Trophoblast cell (in vitro differentiated cells and primary cell): ENCODE results near the gene CA11.

Experiments used
- DNase-seq, 2 donors: peaks; one replicate each; pipeline ENCODE4 v3.0.0-alpha.2; 2016
- H2AFZ ChIP-seq: 2 replicates; pipeline ENCODE4 v1.6.1; 2013; ENCODE audit warnings: low read length, moderate library complexity, mild to moderate bottlenecking; ENCODE audit not compliant: insufficient read depth, poor library complexity
- H2AK5ac ChIP-seq: 2 replicates; pipeline ENCODE4 v1.6.1; 2013; ENCODE audit warnings: mild to moderate bottlenecking, low read length
- H2BK120ac ChIP-seq: 2 replicates; pipeline ENCODE4 v1.6.1; 2013; ENCODE audit warnings: low read length, mild to moderate bottlenecking, moderate library complexity; ENCODE audit not compliant: insufficient read depth, poor library complexity
- H2BK12ac ChIP-seq: 2 replicates; pipeline ENCODE4 v1.6.1; 2013; ENCODE audit warnings: mild to moderate bottlenecking, low read length, moderate library complexity
- H2BK5ac ChIP-seq: 2 replicates; pipeline ENCODE4 v1.6.1; 2013; ENCODE audit warnings: low read length, low read depth, moderate library complexity, mild to moderate bottlenecking; ENCODE audit not compliant: poor library complexity
- H3K14ac ChIP-seq: 2 replicates; pipeline ENCODE4 v1.6.1; 2013; ENCODE audit warnings: mild to moderate bottlenecking, low read length
- H3K18ac ChIP-seq: 2 replicates; pipeline ENCODE4 v1.6.1; 2013; ENCODE audit warnings: mild to moderate bottlenecking, low read length
- H3K23ac ChIP-seq: 2 replicates; pipeline ENCODE4 v1.6.1; 2013; ENCODE audit warnings: low read length
- H3K27ac ChIP-seq: 2 replicates; pipeline ENCODE4 v1.5.1; 2013; ENCODE audit warnings: low read depth, mild to moderate bottlenecking, inconsistent platforms, low read length, moderate library complexity
- H3K27me3 ChIP-seq: 2 replicates; pipeline ENCODE4 v1.6.1; 2013; ENCODE audit warnings: inconsistent platforms, mild to moderate bottlenecking, low read length, moderate library complexity; ENCODE audit not compliant: insufficient read depth
- H3K36me3 ChIP-seq, 2 experiments: 1 replicate in 1 of 2; 2 replicates in 1 of 2; pipeline ENCODE4 v1.6.1; 2013; ENCODE audit warnings: low read length in 2 of 2, mild to moderate bottlenecking in 2 of 2, moderate library complexity in 1 of 2; ENCODE audit not compliant: insufficient read depth in 2 of 2, control insufficient read depth in 1 of 2
- H3K4ac ChIP-seq: 2 replicates; pipeline ENCODE4 v1.6.1; 2013; ENCODE audit warnings: low read depth, mild to moderate bottlenecking, low read length, moderate library complexity
- H3K4me1 ChIP-seq, 2 experiments: 1 replicate in 1 of 2; 2 replicates in 1 of 2; pipeline ENCODE4 v1.6.1; 2013; ENCODE audit warnings: low read length in 2 of 2, mild to moderate bottlenecking in 2 of 2, moderate library complexity in 1 of 2; ENCODE audit not compliant: insufficient read depth in 2 of 2, control insufficient read depth in 1 of 2
- H3K4me2 ChIP-seq: 2 replicates; pipeline ENCODE4 v1.6.1; 2013; ENCODE audit warnings: inconsistent platforms, mild to moderate bottlenecking, low read length, moderate library complexity
- H3K4me3 ChIP-seq: 2 replicates; pipeline ENCODE4 v1.5.1; 2013; ENCODE audit warnings: mild to moderate bottlenecking, low read depth, low read length, inconsistent platforms
- H3K79me1 ChIP-seq: one replicate; pipeline ENCODE4 v1.6.1; 2013; ENCODE audit warnings: low read length
- H3K79me2 ChIP-seq: 2 replicates; pipeline ENCODE4 v1.6.1; 2013; ENCODE audit warnings: low read length, mild to moderate bottlenecking; ENCODE audit not compliant: control insufficient read depth, insufficient read depth, poor library complexity
- H3K9ac ChIP-seq: 2 replicates; pipeline ENCODE4 v1.6.1; 2013; ENCODE audit warnings: mild to moderate bottlenecking, low read length
- H3K9me3 ChIP-seq: 2 replicates; pipeline ENCODE4 v1.6.1; 2013; ENCODE audit warnings: low read depth, mild to moderate bottlenecking, control low read depth, inconsistent platforms, low read length; ENCODE audit not compliant: insufficient read depth
- H4K12ac ChIP-seq: 2 replicates; pipeline ENCODE4 v1.6.1; 2013; ENCODE audit warnings: low read depth, mild to moderate bottlenecking, low read length, moderate library complexity
- H4K8ac ChIP-seq: 2 replicates; pipeline ENCODE4 v1.6.1; 2013; ENCODE audit warnings: low read depth, mild to moderate bottlenecking, low read length, moderate library complexity
- H4K91ac ChIP-seq: one replicate; pipeline ENCODE4 v1.6.1; 2013; ENCODE audit warnings: low read depth, mild to moderate bottlenecking, low read length, moderate library complexity
- WGBS: extraction: QIAGEN DNeasy Blood & Tissue Kit; methylation state at CpG from one replicate; pipeline ENCODE4 v1.1.7; 2013; ENCODE audit warnings: missing lambda C conversion rate; ENCODE audit not compliant: insufficient read length, insufficient coverage; ENCODE audit errors: extremely low coverage; 5-methylcytosine and 5-hydroxymethylcytosine counted together

Gene CA11

GRCh38 chr19:48623556-48624066 is 22.4 kb downstream of the CA11 start:
- no peak overlapping the region for H2AK5ac ChIP-seq
- H3K18ac ChIP-seq: no peak overlapping the region
- peak overlapping the region; percentile 53 for H3K4me2 ChIP-seq
- H2BK5ac ChIP-seq: peak overlapping the region; percentile 67
- H3K9ac ChIP-seq: peak overlapping the region; percentile 9
- no peak overlapping the region for H3K23ac ChIP-seq
- peak overlapping the region; percentile 83 for H2AFZ ChIP-seq
- H3K27ac ChIP-seq: peak overlapping the region; percentile 76
- peak overlapping the region; percentile 80 for H4K12ac ChIP-seq
- peak overlapping the region; percentile 46 for H2BK120ac ChIP-seq
- H3K27me3 ChIP-seq: no peaks in the 10 kb centered on the region
- H3K79me2 ChIP-seq: peaks cover 3% of the 10 kb centered on the region
- H3K36me3 ChIP-seq: peaks cover 2 to 3% of the 10 kb centered on the region in 2 experiments
- WGBS: no CpG with 5 or more reads among the region's 8 CpGs
- no peak overlapping the region for H3K4me3 ChIP-seq
- no peak overlapping the region for H2BK12ac ChIP-seq
- no peak overlapping the region for H3K14ac ChIP-seq
- H4K91ac ChIP-seq: peak overlapping the region; percentile 74
- H3K4me1 ChIP-seq: peaks cover 6 to 10% of the 10 kb centered on the region in 2 experiments
- peaks cover 11% of the 10 kb centered on the region for H3K79me1 ChIP-seq
- H4K8ac ChIP-seq: peak overlapping the region; percentile 94
- DNase-seq: no peak
- H3K9me3 ChIP-seq: no peaks in the 10 kb centered on the region
- H3K4ac ChIP-seq: no peak overlapping the region

GRCh38 chr19:48619692-48620585 is 26.0 kb downstream of the CA11 start:
- WGBS: no CpG with 5 or more reads among the region's 6 CpGs
- no peaks in the 10 kb centered on the region for H3K27me3 ChIP-seq
- H3K14ac ChIP-seq: peak overlapping the region; percentile 73
- peak overlapping the region; percentile 23 for H2BK120ac ChIP-seq
- H3K9ac ChIP-seq: peak overlapping the region; percentile 60
- H2BK12ac ChIP-seq: peak overlapping the region; percentile 41
- H2AK5ac ChIP-seq: peak overlapping the region; percentile 69
- peak overlapping the region; percentile 40 for H3K18ac ChIP-seq
- peak overlapping the region; percentile 87 for H4K8ac ChIP-seq
- H3K23ac ChIP-seq: peak overlapping the region; percentile 34
- peaks cover 16% of the 10 kb centered on the region for H3K79me2 ChIP-seq
- peak overlapping the region; percentile 62 for H3K4me2 ChIP-seq
- H3K4me1 ChIP-seq: peaks cover 7 to 19% of the 10 kb centered on the region in 2 experiments
- peak overlapping the region; percentile 37 for H2AFZ ChIP-seq
- peak overlapping the region; percentile 62 for H3K4me3 ChIP-seq
- H3K27ac ChIP-seq: peak overlapping the region; percentile 39
- peaks cover 29 to 30% of the 10 kb centered on the region in 2 experiments for H3K36me3 ChIP-seq
- H4K12ac ChIP-seq: peak overlapping the region; percentile 66
- peaks cover 2% of the 10 kb centered on the region for H3K9me3 ChIP-seq
- peak overlapping the region; percentile 35 for H2BK5ac ChIP-seq
- peak overlapping the region; percentile 66 for H3K4ac ChIP-seq
- peak overlapping the region; percentile 87 for H4K91ac ChIP-seq
- no peak for DNase-seq
- peaks cover 12% of the 10 kb centered on the region for H3K79me1 ChIP-seq

DNA sequence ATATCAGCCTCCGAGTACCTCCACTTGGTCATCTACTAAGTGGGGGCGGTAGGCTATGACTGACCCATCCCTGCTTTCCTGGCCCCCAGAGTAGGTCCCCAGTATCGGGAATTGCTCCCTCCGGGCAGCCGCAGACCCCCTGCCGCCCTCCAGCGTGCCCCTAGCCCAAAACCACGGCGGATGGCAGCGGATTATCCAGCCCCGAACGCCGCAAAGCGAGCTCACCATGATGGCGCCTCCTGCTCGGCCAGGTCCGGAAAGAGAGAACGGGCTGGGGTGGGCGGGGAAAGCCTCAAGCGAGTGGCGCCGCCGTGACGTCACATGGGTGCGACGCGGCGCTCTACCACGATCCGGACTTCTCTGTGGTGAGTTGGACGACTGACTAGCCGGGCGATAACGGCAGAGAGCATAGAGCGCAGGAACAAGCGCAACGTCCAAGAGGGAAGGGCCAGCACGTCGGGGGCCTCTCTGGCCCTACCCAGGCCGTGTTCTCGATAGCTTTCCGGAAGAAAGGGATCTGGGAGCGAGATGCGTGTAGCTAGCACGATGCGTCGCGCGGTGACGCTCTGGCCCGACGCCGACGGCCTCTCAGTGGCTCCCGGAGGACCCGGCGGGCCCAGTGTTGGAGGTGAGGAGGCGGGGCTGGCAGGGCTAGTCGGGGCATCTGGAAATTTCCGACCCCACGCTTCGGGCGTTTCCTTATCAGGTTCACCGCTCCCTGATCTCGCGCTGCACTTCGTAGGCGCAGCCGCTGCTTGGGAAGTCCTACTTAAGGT is 26.9 kb downstream of the CA11 start, which contains the start of the genes RPL18 and SPHK2:
Gene RPL18 (minus strand): TSS at position 263 of the 776 bp plus-strand sequence. CDS start 35 bp downstream, at position 228.
Gene SPHK2 (plus strand): TSS at position 591 of the 776 bp plus-strand sequence. CDS start 1,009 bp downstream, outside the sequence.
- peak within 1 kb of the TSS; percentile 41 for H2BK12ac ChIP-seq
- H2AFZ ChIP-seq: peak within 1 kb of the TSS; percentile 37
- peak within 1 kb of the TSS; percentile 86 for H3K14ac ChIP-seq
- peak within 1 kb of the TSS; percentile 77 for H3K27ac ChIP-seq
- H3K23ac ChIP-seq: peak within 1 kb of the TSS; percentile 34
- H3K36me3 ChIP-seq: peaks cover 34% of the 10 kb centered on the region in 2 experiments
- peaks cover 2% of the 10 kb centered on the region for H3K9me3 ChIP-seq
- peak within 1 kb of the TSS; percentile 96 for H3K9ac ChIP-seq
- peak within 1 kb of the TSS; percentile 44 for H2BK120ac ChIP-seq
- peak within 1 kb of the TSS; percentile 66 for H4K12ac ChIP-seq
- no peaks in the 10 kb centered on the region for H3K27me3 ChIP-seq
- H3K4me3 ChIP-seq: peak within 1 kb of the TSS; percentile 95
- peaks cover 5 to 15% of the 10 kb centered on the region in 2 experiments for H3K4me1 ChIP-seq
- H3K79me2 ChIP-seq: peaks cover 16% of the 10 kb centered on the region
- peak within 1 kb of the TSS; percentile 89 for H4K91ac ChIP-seq
- H2AK5ac ChIP-seq: peak within 1 kb of the TSS; percentile 69
- WGBS: no CpG with 5 or more reads among the region's 69 CpGs
- H3K4ac ChIP-seq: peak within 1 kb of the TSS; percentile 99
- peaks cover 12% of the 10 kb centered on the region for H3K79me1 ChIP-seq
- H3K18ac ChIP-seq: peak within 1 kb of the TSS; percentile 93
- H3K4me2 ChIP-seq: peak within 1 kb of the TSS; percentile 66
- H4K8ac ChIP-seq: peak within 1 kb of the TSS; percentile 92
- DNase-seq: peak; percentile 99
- peak within 1 kb of the TSS; percentile 83 for H2BK5ac ChIP-seq
